HEK293 (cell line): ENCODE measurements around the gene METTL24.

Experiments used
- CTCF ChIA-PET: fragments of 350-600 bp; formaldehyde crosslinking; extraction: SDS; loops from one replicate; lab custom pipeline; 2021; ENCODE audit warnings: antibody characterized with exemption; lab: Yijun Ruan, JAX
- POLR2A ChIA-PET: fragments of 300-600 bp; formaldehyde crosslinking; extraction: SDS; loops from one replicate; lab custom pipeline; 2020; ENCODE audit warnings: antibody characterized with exemption, inconsistent platforms; lab: Yijun Ruan, JAX
- H3K27ac ChIP-seq: fragments of 200-500 bp; sonication (Bioruptor generic); 2 replicates; pipeline ENCODE4 v1.5.1; 2014; ENCODE audit warnings: low read depth, low read length, control low read depth, inconsistent platforms; ENCODE audit errors: extremely low read depth
- H3K36me3 ChIP-seq, 2 experiments: fragments of 200-500 bp in 1 of 2; sonication (Bioruptor generic) in 1 of 2; 1 replicate in 1 of 2; 2 replicates in 1 of 2; pipeline ENCODE4 v1.5.1; 2014 to 2017; ENCODE audit warnings: inconsistent platforms in 2 of 2, low read length in 2 of 2; ENCODE audit not compliant: control insufficient read depth in 2 of 2, insufficient read depth in 1 of 2
- H3K4me1 ChIP-seq: fragments of 200-500 bp; sonication (Bioruptor generic); 2 replicates; pipeline ENCODE4 v1.5.1; 2014; ENCODE audit warnings: mild to moderate bottlenecking, low read length, inconsistent platforms; ENCODE audit not compliant: control insufficient read depth, insufficient read depth
- H3K4me3 ChIP-seq: 2 replicates; pipeline ENCODE4 v1.5.1; 2011; ENCODE audit warnings: low read depth, mild to moderate bottlenecking, control low read depth, low read length, moderate library complexity
- H3K9me3 ChIP-seq: fragments of 200-500 bp; sonication (Bioruptor generic); 2 replicates; pipeline ENCODE4 v1.5.1; 2014; ENCODE audit warnings: low read depth, low read length, inconsistent platforms; ENCODE audit not compliant: control insufficient read depth, insufficient read depth
- GLIS1 ChIP-seq: fragments of 450-650 bp; formaldehyde crosslinking; IDR thresholded peaks from 2 replicates; pipeline ENCODE4 v1.5.1; 2016; ENCODE audit warnings: missing biosample characterization, missing genetic modification characterization
- IKZF3 ChIP-seq: fragments of 450-650 bp; IDR thresholded peaks from 2 replicates; pipeline ENCODE4 v1.5.0; 2018; ENCODE audit warnings: missing biosample characterization, mild to moderate bottlenecking, missing genetic modification characterization, moderate library complexity
- ZNF10 ChIP-seq: fragments of 450-650 bp; formaldehyde crosslinking; IDR thresholded peaks from 2 replicates; pipeline ENCODE4 v1.5.1; 2017; ENCODE audit warnings: missing biosample characterization, missing genetic modification characterization
- ZNF138 ChIP-seq: fragments of 450-650 bp; formaldehyde crosslinking; IDR thresholded peaks from 2 replicates; pipeline ENCODE4 v1.5.1; 2016; ENCODE audit warnings: missing biosample characterization, missing genetic modification characterization, borderline replicate concordance
- ZNF221 ChIP-seq: fragments of 450-650 bp; formaldehyde crosslinking; IDR thresholded peaks from 2 replicates; pipeline ENCODE4 v1.5.1; 2017; ENCODE audit warnings: missing biosample characterization, missing genetic modification characterization, borderline replicate concordance
- ZNF266 ChIP-seq: fragments of 450-650 bp; formaldehyde crosslinking; IDR thresholded peaks from 2 replicates; pipeline ENCODE4 v1.5.1; 2016; ENCODE audit warnings: missing biosample characterization, missing genetic modification characterization, low read depth
- ZNF366 ChIP-seq: fragments of 450-650 bp; formaldehyde crosslinking; conservative IDR thresholded peaks from 2 replicates; pipeline ENCODE4 v1.5.1; 2016; ENCODE audit warnings: missing biosample characterization, missing genetic modification characterization
- ZNF391 ChIP-seq: fragments of 450-650 bp; formaldehyde crosslinking; IDR thresholded peaks from 2 replicates; pipeline ENCODE4 v1.5.1; 2016; ENCODE audit warnings: low read depth, missing biosample characterization, missing genetic modification characterization, borderline replicate concordance
- ZNF416 ChIP-seq: fragments of 450-650 bp; formaldehyde crosslinking; IDR thresholded peaks from 2 replicates; pipeline ENCODE4 v1.5.1; 2016; ENCODE audit warnings: missing biosample characterization, missing genetic modification characterization
- ZNF571 ChIP-seq: fragments of 450-650 bp; formaldehyde crosslinking; IDR thresholded peaks from 2 replicates; pipeline ENCODE4 v1.5.0; 2017; ENCODE audit warnings: missing biosample characterization, missing genetic modification characterization
- ZNF585B ChIP-seq: fragments of 450-650 bp; formaldehyde crosslinking; IDR thresholded peaks from 2 replicates; pipeline ENCODE4 v1.5.1; 2016; ENCODE audit warnings: missing biosample characterization, missing genetic modification characterization
- ZNF629 ChIP-seq: fragments of 450-650 bp; formaldehyde crosslinking; IDR thresholded peaks from 2 replicates; pipeline ENCODE4 v1.5.1; 2017; ENCODE audit warnings: missing biosample characterization, missing genetic modification characterization
- ZNF654 ChIP-seq: fragments of 450-650 bp; formaldehyde crosslinking; IDR thresholded peaks from 2 replicates; pipeline ENCODE4 v1.5.1; 2016; ENCODE audit warnings: low read depth, missing biosample characterization, missing genetic modification characterization
- ZNF670 ChIP-seq: fragments of 450-650 bp; formaldehyde crosslinking; IDR thresholded peaks from 2 replicates; pipeline ENCODE4 v1.5.1; 2016; ENCODE audit warnings: missing biosample characterization, missing genetic modification characterization, low read depth
- ZNF677 ChIP-seq: fragments of 450-650 bp; IDR thresholded peaks from 2 replicates; pipeline ENCODE4 v1.5.0; 2018; ENCODE audit warnings: missing biosample characterization, mild to moderate bottlenecking, missing genetic modification characterization, moderate library complexity
- ZNF701 ChIP-seq: fragments of 450-650 bp; formaldehyde crosslinking; IDR thresholded peaks from 2 replicates; pipeline ENCODE4 v1.5.1; 2016; ENCODE audit warnings: missing biosample characterization, missing genetic modification characterization
- ZNF707 ChIP-seq: fragments of 450-650 bp; formaldehyde crosslinking; IDR thresholded peaks from 2 replicates; pipeline ENCODE4 v1.5.1; 2016; ENCODE audit warnings: missing biosample characterization, missing genetic modification characterization
- ZNF768 ChIP-seq: fragments of 450-650 bp; formaldehyde crosslinking; IDR thresholded peaks from 2 replicates; pipeline ENCODE4 v1.5.1; 2018; ENCODE audit warnings: missing biosample characterization, mild to moderate bottlenecking, missing genetic modification characterization
- ZNF837 ChIP-seq: fragments of 450-650 bp; formaldehyde crosslinking; IDR thresholded peaks from 2 replicates; pipeline ENCODE4 v1.5.1; 2016; ENCODE audit warnings: missing biosample characterization, missing genetic modification characterization
- ZNF843 ChIP-seq: fragments of 450-650 bp; formaldehyde crosslinking; IDR thresholded peaks from 2 replicates; pipeline ENCODE4 v1.5.1; 2016; ENCODE audit warnings: missing biosample characterization, missing genetic modification characterization
- ZXDB ChIP-seq: fragments of 450-650 bp; formaldehyde crosslinking; IDR thresholded peaks from 2 replicates; pipeline ENCODE4 v1.5.1; 2016; ENCODE audit warnings: missing biosample characterization, missing genetic modification characterization
- TF ChIP-seq, protein P1 (sequence below): fragments of 450-650 bp; formaldehyde crosslinking; IDR thresholded peaks from 2 replicates; pipeline ENCODE4 v1.5.1; 2016; ENCODE audit warnings: missing biosample characterization, missing genetic modification characterization
- TF ChIP-seq, protein P2 (sequence below): fragments of 450-650 bp; formaldehyde crosslinking; optimal IDR thresholded peaks from 2 replicates; pipeline ENCODE3; 2016; ENCODE audit warnings: missing biosample characterization, mild to moderate bottlenecking, missing genetic modification characterization

Gene METTL24

DNA sequence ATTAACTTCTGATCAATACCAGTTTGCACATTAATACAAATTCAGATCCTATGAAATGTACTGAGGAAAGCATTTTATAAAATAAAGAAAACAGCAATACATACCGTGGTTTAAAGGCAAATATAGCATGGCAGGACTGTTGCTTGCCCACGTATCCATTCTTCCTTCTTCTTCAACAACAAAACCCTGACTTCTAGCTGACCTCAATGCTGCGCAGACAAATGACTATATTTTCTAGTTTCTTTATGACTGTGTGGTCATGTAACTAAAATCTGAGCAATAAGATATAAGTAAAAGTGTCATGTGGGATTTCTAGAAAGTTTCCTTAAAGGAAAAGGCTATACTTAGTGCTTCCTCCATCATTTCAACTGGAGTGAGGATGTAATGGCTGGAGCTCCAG lies 92.9 kb downstream of the METTL24 start:
- ChIA-PET CTCF (no interaction called here), POLR2A (no interaction called here)
- TF ChIP-seq IKZF3 (tag by site-specific recombination) (no peak), ZNF654 (no peak)
- Histone ChIP-seq H3K4me1 (no peaks in the 10 kb centered on the region), H3K27ac (no peak overlapping the region), H3K36me3 (no peaks in the 10 kb centered on the region), H3K4me3 (no peak overlapping the region), H3K9me3 (no peaks in the 10 kb centered on the region)

DNA sequence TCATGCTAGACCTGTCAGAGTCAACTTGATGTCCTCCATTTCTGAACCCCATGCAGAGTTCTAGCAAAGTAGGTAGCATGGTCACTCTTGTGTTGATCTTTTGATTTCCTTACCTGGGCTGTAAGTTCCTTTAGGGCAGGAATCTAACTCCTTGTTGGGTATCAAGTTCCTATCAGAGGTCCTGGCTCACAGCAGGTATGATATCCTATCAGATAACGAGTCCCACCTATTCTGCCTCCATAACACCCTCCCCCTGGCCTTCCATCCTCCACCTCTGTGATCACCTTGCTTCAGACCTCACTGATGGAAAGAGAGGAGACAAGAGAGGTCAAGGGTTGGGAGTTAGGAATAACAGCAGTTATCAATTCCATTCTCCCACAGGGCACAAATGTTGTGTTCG lies 101.8 kb downstream of the METTL24 start:
- ChIA-PET POLR2A (no interaction called here), CTCF (no interaction called here)
- Histone ChIP-seq H3K9me3 (no peaks in the 10 kb centered on the region), H3K36me3 (no peaks in the 10 kb centered on the region), H3K27ac (no peak overlapping the region), H3K4me1 (no peaks in the 10 kb centered on the region), H3K4me3 (no peak overlapping the region)
- no peak for TF ChIP-seq ZNF138 (tag by site-specific recombination)
- no peak for TF ChIP-seq ZNF843 (tag by site-specific recombination)

DNA sequence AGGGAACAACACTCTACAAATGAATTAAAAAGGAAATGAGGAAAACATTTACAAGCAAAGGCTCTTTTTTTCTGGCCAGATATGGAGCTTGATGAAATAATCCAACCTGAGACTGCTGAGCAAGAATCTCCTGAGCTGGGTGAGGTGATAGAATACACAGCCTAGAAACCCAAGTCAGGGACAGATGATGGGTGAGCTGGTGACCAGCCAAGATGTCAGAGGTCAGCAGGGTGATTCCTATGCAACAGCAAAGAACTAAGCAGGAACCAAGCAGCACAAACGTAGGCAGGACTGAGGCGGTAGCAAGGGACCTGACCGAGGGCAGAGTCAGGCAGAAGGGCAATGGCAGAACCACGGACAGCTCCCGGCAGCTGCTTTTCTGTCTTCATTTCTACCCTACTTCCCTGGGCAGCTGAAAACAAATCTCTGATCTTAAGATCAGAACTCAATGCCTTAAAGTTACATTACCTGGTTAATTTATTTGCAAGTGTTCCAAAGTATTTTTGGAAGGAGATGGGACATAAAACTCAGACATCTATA lies 102.9 kb downstream of the METTL24 start:
- H3K9me3 ChIP-seq, result no peaks in the 10 kb centered on the region
- ChIA-PET POLR2A (no interaction called here), CTCF (no interaction called here)
- no peaks in the 10 kb centered on the region for H3K4me1 ChIP-seq
- TF ChIP-seq ZNF366 (tag by site-specific recombination), result no peak
- TF ChIP-seq, protein P1, sequence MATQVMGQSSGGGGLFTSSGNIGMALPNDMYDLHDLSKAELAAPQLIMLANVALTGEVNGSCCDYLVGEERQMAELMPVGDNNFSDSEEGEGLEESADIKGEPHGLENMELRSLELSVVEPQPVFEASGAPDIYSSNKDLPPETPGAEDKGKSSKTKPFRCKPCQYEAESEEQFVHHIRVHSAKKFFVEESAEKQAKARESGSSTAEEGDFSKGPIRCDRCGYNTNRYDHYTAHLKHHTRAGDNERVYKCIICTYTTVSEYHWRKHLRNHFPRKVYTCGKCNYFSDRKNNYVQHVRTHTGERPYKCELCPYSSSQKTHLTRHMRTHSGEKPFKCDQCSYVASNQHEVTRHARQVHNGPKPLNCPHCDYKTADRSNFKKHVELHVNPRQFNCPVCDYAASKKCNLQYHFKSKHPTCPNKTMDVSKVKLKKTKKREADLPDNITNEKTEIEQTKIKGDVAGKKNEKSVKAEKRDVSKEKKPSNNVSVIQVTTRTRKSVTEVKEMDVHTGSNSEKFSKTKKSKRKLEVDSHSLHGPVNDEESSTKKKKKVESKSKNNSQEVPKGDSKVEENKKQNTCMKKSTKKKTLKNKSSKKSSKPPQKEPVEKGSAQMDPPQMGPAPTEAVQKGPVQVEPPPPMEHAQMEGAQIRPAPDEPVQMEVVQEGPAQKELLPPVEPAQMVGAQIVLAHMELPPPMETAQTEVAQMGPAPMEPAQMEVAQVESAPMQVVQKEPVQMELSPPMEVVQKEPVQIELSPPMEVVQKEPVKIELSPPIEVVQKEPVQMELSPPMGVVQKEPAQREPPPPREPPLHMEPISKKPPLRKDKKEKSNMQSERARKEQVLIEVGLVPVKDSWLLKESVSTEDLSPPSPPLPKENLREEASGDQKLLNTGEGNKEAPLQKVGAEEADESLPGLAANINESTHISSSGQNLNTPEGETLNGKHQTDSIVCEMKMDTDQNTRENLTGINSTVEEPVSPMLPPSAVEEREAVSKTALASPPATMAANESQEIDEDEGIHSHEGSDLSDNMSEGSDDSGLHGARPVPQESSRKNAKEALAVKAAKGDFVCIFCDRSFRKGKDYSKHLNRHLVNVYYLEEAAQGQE, result peak; percentile 97
- H3K27ac ChIP-seq, result no peak overlapping the region
- H3K4me3 ChIP-seq, result no peak overlapping the region
- H3K36me3 ChIP-seq, result no peaks in the 10 kb centered on the region

DNA sequence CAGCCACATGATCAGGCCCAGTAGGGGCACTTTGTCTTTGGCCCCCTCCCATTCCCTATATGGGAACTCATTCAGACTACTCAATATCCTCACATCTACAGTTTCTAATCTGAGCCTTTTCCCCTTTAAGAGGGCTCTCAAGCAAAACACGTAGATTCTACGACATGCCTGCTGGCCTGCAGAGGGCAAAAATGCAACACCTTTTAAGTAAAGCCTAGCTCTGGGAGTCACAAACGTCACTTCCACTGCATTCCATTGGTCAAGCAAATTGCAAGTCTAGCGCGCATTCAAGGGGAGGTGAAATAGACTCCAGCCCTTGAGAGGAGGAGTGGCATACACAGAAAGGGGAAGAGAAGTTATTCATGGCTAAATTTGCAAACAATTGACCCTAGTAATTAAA lies 107.3 kb downstream of the METTL24 start:
- H3K4me3 ChIP-seq, result no peak overlapping the region
- H3K4me1 ChIP-seq, result no peaks in the 10 kb centered on the region
- no peak overlapping the region for H3K27ac ChIP-seq
- ChIA-PET CTCF (no interaction called here), POLR2A (no interaction called here)
- no peaks in the 10 kb centered on the region for H3K9me3 ChIP-seq
- TF ChIP-seq ZNF366 (tag by site-specific recombination) (no peak), ZNF571 (tag by site-specific recombination) (no peak), ZNF677 (no peak), ZNF768 (tag by site-specific recombination) (no peak), ZNF701 (tag by site-specific recombination) (no peak), ZNF221 (tag by site-specific recombination) (no peak)
- H3K36me3 ChIP-seq, result no peaks in the 10 kb centered on the region

DNA sequence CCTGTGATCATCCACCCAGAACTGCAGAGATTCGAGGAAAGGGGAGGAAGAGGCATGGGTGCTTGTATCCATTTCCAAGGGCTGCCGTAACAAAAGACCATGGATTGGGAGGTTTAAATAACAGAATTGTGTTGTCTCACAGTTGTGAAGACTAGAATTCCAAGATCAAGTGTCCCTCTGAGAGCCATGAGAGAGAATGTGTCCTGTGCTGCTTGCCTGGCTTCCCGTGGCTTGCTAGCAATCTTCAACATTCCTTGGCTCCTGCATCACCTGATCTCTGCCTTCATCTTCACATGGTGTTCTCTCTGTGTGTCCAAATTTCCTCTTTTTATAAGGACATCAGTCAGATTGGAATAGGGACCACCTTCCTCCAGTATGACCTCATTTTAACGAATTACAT lies 108.1 kb downstream of the METTL24 start:
- Histone ChIP-seq H3K27ac (no peak overlapping the region), H3K4me1 (no peaks in the 10 kb centered on the region), H3K9me3 (no peaks in the 10 kb centered on the region), H3K36me3 (no peaks in the 10 kb centered on the region), H3K4me3 (no peak overlapping the region)
- POLR2A ChIA-PET, result no interaction called here
- CTCF ChIA-PET, result no interaction called here
- TF ChIP-seq ZNF585B (tag by site-specific recombination) (no peak), ZNF266 (tag by site-specific recombination) (no peak), ZNF416 (tag by site-specific recombination) (no peak), ZNF670 (tag by site-specific recombination) (no peak), ZNF837 (tag by site-specific recombination) (no peak), ZXDB (tag by site-specific recombination) (no peak), ZNF629 (tag by site-specific recombination) (no peak), GLIS1 (no peak), ZNF707 (tag by site-specific recombination) (no peak), ZNF391 (tag by site-specific recombination) (no peak), ZNF10 (no peak)
- TF ChIP-seq, protein P2, sequence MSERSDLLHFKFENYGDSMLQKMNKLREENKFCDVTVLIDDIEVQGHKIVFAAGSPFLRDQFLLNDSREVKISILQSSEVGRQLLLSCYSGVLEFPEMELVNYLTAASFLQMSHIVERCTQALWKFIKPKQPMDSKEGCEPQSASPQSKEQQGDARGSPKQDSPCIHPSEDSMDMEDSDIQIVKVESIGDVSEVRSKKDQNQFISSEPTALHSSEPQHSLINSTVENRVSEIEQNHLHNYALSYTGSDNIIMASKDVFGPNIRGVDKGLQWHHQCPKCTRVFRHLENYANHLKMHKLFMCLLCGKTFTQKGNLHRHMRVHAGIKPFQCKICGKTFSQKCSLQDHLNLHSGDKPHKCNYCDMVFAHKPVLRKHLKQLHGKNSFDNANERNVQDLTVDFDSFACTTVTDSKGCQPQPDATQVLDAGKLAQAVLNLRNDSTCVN (tag by site-specific recombination), result no peak
